HG02970 (cell line): ENCODE results near the gene KLHL17.

Experiments used
- ATAC-seq: cut with Tn5 transposase; IDR thresholded peaks from one replicate; pipeline ENCODE4 v1.9.1; 2021; ENCODE audit warnings: mild to moderate bottlenecking, moderate library complexity, moderate number of reproducible peaks; ENCODE audit not compliant: unreplicated experiment, low FRiP score

KLHL17 gene

GRCh38 chr1:921011-921837 is 39.2 kb upstream of the KLHL17 start:
- no peak for ATAC-seq

DNA sequence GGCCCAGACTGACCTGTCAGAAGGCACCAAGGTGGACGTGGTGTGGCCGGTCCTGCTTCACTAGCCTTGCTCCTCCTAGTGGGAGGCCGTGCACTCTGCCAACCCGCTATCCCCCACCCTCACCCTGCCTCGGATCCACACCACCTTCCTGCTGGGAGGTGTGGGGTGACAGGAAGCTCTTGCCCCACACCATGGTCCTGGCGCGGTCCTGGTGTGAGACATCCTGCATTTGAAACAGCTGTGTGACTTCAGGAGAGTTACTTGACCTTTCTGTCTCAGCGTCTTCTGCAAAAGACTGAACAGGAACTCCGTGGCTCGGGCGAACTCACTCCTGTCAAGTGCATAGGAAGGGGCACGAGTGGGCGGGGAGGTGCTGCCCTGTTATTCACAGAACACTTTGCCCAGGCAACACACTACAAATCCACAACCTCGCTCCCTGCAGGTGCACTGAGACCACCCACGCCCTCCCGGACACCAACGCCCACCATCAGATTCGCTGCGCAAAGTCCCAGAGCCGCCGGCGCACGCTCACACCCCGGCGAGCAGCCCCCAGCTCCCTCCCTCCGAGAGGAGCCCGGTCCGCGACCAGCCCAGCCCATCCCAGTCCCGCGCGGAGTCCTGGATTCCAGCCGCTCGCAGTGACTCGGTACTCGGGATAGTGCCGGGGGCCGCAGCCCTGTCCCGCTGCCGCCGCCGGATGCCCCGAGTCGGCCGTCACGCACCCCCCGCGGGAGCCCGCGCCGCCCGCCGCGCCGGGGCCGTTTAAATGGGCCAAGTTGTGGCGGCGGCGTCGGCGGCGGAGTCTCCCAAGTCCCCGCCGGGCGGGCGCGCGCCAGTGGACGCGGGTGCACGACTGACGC is 37.0 kb upstream of the KLHL17 start, which contains the start of gene SAMD11:
Gene SAMD11, plus strand, starts transcription at position 793 of the 860 bp plus-strand sequence. CDS start 509 bp downstream, outside the sequence.
- ATAC-seq: no peak

DNA sequence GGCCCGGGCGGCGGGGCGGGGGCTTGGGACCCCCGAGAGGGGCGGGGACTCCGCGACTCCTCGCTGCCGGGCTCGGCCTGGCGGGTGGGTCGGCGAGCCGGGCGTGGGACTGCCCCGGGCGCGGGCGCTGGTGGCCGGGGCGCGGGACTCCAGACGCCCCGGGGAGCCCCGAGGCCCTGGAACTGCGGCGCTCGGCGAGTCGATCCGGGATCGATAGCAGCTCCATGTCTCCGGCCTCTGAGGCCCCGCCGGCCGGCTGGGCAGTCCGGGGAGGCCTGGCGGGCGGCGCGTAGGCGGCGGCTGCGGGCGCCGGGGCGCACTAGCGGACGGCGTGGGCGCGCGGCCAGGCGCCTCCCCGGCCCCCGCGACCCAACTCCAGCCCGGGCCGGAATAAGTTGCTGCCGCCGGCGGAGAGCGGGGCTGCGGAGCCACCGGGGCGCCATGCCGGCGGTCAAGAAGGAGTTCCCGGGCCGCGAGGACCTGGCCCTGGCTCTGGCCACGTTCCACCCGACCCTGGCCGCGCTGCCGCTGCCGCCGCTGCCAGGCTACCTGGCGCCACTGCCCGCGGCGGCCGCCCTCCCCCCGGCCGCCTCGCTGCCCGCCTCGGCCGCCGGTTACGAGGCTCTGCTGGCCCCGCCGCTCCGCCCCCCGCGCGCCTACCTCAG is 36.3 kb upstream of the KLHL17 start:
- ATAC-seq: no peak

DNA sequence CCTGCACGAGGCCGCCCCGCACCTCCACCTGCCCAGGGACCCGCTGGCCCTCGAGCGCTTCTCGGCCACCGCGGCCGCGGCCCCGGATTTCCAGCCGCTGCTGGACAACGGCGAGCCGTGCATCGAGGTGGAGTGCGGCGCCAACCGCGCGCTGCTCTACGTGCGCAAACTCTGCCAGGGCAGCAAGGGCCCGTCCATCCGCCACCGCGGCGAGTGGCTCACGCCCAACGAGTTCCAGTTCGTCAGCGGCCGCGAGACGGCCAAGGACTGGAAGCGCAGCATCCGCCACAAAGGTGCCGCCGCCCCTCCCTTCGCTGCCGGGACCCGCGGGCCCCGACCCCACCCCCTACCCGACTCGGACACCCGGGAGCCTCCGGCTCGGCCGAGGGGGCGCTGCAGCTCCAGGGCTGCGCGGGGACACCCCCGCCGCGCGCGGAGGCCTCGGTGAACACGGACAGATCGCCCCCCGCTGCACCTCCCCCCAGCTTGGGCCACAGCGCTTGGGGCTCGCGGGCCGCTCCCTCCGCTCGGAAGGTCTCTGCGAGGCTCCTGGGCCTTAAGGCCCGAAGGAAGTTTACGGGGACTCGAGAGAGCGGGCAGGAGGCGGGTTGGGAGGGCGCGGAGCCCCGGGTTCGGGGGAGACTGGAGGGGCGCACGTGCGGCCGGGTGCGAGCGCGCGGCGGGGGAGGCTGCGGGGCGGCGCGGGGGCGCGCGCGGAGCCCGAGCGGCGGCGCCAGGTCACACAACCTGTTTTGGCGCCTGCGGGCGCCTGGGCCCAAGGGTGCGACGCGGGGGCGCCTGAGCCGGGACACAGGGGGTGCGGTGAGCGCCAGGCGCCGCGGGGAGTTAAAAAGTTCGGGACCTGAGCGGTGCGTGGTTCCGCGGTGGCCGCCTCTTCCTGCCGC is 35.5 kb upstream of the KLHL17 start:
- ATAC-seq: no peak

DNA sequence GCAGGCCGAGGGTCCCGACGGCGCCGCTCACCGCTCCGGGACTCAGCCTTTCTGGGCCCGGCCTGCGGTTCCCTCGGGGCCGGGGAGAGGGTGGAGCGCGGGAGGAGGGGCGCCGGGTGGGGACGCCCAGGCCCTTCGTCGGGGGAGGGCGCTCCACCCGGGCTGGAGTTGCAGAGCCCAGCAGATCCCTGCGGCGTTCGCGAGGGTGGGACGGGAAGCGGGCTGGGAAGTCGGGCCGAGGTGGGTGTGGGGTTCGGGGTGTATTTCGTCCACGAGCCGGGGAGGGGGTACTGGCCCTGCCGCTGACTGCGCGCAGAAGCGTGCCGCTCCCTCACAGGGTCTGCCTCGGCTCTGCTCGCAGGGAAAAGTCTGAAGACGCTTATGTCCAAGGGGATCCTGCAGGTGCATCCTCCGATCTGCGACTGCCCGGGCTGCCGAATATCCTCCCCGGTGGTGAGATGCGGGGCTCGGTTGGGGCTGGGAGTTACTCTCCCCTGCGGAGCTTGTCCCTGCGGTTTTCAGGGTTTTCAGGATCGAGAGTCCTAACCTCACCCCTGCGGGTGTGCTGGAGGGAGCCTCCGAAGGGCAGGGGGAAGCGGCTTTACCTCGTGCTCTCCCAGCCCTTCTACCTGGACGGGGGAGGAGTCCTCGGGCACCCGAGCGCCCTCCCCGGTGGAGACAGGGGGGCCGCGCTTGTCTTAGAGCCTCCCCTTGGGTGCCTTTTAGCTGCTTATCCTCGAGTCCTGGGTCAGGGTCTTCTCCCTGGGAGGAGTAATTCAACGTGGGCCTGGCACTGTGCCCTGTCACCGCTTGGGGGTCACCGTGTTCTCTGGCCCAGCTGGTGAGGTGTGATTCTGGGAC is 34.6 kb upstream of the KLHL17 start:
- ATAC-seq: no peak

DNA sequence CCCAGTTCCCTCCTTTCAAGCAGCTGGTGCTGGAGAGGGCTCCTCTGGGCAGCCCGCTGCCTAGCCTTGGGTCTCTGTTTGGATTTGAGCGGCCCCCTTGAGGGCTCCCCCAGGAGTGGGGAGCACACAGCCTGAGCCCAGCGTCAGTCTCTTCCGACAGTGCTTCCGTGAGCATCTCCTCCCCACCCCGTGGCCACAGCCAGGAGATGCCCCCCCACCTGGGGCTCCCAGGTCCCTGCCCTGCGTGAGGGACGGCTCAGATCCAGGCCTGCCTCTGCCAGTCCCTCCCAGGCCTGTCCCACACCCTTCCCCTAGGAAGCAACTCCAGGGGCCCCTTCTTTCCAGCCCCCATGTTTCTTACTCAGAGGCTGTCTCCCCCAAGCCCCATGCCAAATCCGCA is 33.1 kb upstream of the KLHL17 start:
- ATAC-seq: no peak

DNA sequence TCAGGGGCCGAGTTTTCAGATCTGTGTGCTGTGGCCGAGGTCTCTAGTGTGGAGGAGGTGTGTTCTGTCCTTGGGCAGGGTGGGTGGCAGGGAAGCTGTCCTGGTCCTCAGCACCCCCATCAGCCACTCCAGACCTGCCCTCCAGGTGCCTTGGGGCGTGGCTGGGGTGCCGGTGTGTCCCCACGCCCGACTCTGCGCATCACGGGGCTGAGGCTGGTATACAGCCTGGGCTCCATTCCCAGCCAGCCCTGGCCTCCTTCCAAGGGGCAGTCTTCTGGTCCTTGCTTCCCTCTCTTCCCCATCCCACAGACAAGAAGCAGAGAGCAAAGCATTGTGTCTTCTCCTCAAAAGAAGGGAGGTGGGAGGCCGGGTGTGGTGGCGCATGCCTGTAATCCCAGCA is 32.6 kb upstream of the KLHL17 start:
- no peak for ATAC-seq

DNA sequence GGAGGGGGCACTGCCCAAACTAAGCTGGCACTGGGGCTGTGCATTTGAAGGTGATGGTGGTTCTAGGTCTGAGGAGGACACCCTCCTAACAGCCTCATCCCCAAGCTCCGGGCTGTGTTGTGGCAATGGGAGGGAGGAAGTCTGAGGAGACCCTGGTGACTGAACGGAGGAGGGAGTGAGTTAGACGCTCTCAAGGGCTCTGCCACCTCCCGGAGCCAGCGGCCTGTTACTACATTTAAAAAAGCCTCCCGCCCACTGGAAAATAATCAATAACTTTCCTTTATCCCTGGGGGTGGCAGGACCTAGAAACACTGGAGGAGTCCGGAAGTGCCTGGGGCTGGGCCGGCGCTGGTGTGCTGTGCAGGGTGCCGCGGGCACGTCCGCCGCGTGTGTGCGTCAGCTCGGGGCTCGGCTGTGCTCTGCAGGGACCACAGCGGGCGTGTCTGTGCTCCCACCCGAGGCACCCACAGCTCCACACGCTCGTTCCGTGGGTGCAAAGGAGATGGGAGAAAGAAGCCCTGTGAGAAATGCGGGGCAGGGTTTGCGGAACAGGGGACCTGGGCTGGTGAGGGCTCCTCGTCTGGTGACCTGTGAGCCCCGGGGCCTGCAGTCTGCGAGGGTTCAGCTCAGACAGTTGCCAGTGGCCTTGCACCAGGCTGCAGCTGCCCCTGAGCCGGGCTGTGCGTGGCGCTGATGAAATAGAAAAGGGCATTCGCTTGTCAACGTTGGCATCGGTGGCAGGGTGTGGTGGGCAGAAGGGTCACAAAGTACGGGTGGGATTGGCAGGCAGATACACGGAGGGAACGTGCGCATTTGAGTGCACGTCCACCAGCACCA is 31.3 kb upstream of the KLHL17 start:
- ATAC-seq: no peak

DNA sequence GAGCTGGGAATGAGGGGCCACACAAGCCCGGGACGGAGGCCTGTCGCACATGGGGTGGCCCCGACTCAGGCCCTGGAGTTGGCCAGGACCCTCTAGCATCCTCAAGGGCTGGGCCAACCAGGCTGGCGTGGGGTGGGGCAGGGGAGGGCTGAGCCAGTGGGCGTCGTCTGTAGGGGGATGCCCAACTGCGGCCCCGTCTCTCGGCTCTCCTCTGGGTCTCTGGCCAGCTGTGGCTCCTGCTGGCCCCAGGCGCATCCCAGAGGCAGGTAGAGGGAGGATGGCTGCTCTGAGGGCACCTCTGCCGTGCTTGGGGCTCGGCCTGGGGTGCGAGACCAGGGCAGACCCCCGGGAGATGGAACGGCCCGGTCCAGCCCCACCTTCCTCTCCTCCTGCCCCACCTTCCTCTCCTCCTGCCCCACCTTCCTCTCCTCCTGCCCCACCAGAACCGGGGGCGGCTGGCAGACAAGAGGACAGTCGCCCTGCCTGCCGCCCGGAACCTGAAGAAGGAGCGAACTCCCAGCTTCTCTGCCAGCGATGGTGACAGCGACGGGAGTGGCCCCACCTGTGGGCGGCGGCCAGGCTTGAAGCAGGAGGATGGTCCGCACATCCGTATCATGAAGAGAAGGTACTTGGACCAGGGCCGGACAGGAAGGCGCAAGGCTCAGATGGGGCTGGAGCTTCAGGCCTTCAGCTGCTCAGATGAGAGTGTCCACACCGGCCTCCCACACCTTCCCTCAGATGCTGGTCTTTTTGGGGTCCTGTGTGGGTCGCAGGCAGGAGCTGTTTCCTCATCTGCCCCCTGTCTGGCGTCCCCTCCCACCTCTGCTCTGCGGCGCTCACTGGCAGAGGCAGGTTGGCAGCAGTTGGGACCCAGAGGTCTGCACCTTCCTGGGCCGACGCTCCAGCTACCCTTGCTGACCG is 30.4 kb upstream of the KLHL17 start:
- no peak for ATAC-seq

GRCh38 chr1:930633-931138 is 29.7 kb upstream of the KLHL17 start:
- no peak for ATAC-seq

DNA sequence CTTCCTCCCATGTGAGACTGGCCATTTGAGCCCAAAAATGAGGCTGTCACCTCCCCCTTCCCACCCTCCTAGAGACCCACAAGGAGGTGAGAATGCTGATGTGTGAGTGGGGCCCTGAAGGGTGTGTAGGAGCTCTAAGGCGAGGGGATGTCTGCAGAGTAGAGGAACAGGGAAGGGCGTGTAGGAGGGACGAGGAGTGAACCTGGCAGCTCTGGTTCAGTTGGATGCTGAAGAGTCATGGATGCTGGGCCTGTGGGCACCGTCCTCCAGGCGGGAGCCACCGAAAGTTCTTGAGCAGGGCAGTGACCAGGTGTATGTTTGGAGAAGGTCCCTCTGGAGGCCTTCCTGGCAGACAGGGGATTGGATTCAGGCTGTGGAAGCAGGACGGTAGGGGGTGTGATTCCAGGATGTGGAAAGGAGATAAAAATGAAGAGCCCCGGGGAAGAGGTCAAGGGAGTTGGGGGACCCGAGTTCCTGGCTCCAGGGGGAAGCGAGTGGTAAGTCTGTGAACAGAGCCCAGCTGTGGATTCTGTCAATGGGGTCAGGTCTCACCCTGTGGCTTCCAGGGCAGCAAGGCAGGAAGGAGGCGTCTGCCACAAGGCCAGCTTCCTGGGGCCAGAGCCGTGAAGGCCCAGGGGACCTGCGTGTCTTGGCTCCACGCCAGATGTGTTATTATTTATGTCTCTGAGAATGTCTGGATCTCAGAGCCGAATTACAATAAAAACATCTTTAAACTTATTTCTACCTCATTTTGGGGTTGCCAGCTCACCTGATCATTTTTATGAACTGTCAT is 28.8 kb upstream of the KLHL17 start:
- ATAC-seq: no peak

- no peak for ATAC-seq
Observed at GRCh38 chr1:932173-932510, 28.2 kb upstream of the KLHL17 start.

DNA sequence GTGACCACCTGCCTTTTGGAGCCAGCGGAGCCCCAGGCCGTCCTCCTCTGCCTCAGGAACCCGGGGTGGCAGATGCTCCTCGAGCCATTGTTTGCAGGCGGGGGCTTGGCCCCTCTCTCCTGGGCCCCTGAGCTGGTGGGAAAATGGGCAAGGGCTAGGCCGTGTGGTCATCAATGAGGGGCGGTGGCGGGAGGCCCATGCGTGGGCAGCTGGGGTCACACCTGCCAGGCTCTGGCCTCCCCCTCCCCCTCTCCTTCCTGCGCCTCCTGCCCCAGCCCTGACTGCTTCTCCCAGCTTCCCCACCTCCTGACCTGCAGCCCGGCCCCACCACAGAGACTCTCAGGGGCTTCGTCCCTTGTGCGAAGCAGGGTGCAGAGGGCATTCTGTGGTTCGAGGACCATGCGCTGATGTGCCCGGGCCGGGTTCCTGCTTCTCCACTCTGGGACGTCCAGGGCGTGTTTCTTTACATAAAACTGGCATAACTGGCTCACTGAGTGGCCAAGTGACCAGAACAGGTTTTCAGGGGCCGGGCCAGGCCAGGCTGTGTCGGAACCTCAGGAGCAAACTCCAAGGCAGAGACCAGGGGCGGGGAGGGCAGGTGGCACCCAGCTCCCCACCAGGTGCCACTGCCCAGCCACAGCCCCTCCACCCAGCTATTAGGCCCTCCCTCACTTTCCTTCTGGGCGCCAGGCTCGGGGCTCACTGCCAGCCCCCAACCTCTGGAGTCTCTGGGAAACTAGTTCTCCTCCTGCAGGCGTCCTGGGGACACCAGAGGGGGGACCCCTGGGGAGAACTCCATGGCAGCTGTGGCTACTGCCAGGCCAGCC is 27.4 kb upstream of the KLHL17 start:
- no peak for ATAC-seq

GRCh38 chr1:933603-933940 is 26.8 kb upstream of the KLHL17 start:
- no peak for ATAC-seq

- no peak for ATAC-seq
Observed at GRCh38 chr1:934991-935750, 25.2 kb upstream of the KLHL17 start.
